SW 1271 (cell line): ENCODE measurements around the gene SDHA.
"Not testable (repeated sequence)": the region's sequence is repeated elsewhere in the genome, so short reads cannot be mapped to it uniquely, and the experiment has no call there.

Experiments
- DNase-seq, 2 experiments: peaks; one replicate each; lab custom pipeline; 2025; lab: John Stamatoyannopoulos, UW

SDHA gene

GRCh38 chr5:222951-223715 is 5.0 kb downstream of the SDHA start:
- DNase-seq: peak in 1 of 2 experiments; percentile 4

GRCh38 chr5:223791-224190 is 5.7 kb downstream of the SDHA start:
- DNase-seq: no peak

- no peak for DNase-seq
Measured at GRCh38 chr5:225334-225733, 7.2 kb downstream of the SDHA start.

GRCh38 chr5:227375-227774 is 9.3 kb downstream of the SDHA start:
- DNase-seq: not testable (repeated sequence)

DNA sequence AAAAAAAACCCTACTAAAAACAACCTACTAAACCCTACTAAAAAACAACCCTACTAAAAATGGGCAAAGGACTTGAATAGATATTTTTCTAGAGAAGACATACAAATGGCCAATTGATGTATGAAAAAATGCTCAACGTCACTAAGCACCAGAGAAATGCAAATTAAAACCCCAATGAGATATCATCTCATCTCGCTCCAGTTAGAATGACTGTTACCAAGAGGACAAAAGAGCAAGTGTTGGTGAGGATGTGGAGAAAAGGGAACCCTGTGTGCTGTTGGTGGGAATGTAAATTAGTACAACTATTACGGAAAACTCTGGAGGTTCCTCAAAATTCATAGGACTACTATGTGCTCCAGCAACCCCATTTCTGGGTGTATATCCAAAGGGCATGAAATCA is 10.8 kb downstream of the SDHA start:
- no peak for DNase-seq

- no peak for DNase-seq
Measured at GRCh38 chr5:230711-231110, 12.6 kb downstream of the SDHA start.

DNA sequence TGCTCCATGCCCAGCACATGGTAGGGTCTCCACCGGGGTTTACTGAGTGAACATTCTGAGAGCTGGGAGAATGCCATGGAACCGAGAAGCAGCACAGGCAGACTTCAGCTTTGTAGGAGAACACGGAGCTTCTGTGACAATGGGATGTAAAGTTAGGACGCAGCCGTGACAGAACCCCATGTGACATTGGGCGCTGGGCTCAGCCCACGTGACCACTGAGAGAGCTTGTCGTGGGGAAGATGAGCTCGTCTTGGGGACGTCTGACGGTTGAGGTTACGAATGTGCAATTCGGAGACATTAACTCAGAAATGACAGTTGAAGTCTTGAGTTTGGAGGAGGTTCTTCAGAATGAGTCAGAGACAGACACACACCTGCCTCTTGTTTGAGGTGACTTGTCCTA is 13.5 kb downstream of the SDHA start:
- no peak for DNase-seq

GRCh38 chr5:233426-233825 is 15.3 kb downstream of the SDHA start:
- DNase-seq: not testable (repeated sequence)

- DNase-seq: no peak
Measured at GRCh38 chr5:234450-234849, 16.3 kb downstream of the SDHA start.

- not testable (repeated sequence) for DNase-seq
Measured at GRCh38 chr5:235527-235926, 17.4 kb downstream of the SDHA start.

- DNase-seq: not testable (repeated sequence)
Measured at GRCh38 chr5:237931-238330, 19.8 kb downstream of the SDHA start.

GRCh38 chr5:240550-240949 is 22.4 kb downstream of the SDHA start:
- not testable (repeated sequence) for DNase-seq

DNA sequence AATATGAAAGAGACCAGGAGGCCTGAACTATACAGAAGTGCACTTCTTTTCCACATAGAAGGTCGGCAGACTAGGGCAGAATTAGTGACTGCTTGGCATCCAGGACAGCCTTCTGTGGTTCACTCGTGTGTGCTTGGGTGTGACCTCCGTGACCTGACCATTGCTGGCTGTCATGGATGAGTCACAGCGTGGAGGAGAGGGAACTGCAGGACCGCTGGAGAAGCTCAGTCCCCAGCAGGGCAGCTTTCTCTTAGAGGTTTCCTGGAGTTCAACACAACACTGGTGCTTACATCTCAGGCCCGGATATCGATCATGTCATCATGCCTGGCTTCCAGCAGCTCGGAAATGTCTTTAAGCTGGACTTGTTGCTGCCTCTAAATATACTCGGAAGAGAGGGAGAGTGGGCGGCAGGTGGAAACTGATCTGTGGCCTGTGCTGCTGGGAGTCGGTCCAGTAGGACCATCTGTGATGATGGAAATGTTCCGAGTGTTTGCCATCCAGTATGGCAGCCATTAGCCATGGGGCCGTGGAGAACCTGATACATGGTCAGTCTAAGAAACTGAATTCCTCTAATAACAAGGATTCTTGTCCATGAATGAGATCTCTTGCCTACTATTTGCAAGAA is 23.0 kb downstream of the SDHA start:
- not testable (repeated sequence) for DNase-seq

- not testable (repeated sequence) for DNase-seq
Measured at GRCh38 chr5:243683-244367, 25.7 kb downstream of the SDHA start.

DNA sequence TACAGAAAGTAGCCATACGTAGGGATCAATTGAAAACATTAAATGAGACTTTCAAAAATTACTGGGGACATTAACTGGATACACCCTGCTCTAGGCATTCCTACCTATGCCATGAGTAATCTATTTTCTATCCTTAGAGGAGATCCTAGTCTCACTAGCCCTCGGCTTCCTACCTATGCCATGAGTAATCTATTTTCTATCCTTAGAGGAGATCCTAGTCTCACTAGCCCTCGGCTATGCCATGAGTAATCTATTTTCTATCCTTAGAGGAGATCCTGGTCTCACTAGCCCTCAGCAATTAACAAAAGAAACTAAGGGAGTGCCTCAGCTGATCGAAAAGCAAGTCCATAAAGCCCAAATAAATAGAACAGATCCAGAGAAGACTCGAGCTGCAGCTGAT is 27.6 kb downstream of the SDHA start:
- DNase-seq: not testable (repeated sequence)

DNA sequence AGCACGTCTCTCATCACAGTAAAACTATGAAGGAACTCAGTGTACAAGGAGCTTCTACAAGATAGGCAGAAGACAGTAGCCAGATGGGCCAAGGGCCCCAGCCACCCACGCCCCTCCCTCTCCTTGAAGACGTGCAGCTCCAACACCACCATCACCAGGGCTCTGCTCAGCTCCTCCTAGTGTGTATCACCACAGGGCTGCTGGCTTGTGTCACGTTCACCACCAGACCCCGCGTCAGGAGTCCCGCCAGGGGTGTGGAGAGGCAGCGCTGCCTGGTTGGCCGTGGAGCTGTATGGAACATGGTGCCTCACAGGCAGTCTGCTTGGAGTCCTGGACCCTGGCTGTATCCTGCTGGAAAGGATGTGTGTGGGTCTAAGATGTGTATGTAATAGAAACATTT is 32.3 kb downstream of the SDHA start:
- not testable (repeated sequence) for DNase-seq

GRCh38 chr5:251016-251415 is 32.9 kb downstream of the SDHA start:
- not testable (repeated sequence) for DNase-seq

- not testable (repeated sequence) for DNase-seq
Measured at GRCh38 chr5:251538-251937, 33.4 kb downstream of the SDHA start.

DNA sequence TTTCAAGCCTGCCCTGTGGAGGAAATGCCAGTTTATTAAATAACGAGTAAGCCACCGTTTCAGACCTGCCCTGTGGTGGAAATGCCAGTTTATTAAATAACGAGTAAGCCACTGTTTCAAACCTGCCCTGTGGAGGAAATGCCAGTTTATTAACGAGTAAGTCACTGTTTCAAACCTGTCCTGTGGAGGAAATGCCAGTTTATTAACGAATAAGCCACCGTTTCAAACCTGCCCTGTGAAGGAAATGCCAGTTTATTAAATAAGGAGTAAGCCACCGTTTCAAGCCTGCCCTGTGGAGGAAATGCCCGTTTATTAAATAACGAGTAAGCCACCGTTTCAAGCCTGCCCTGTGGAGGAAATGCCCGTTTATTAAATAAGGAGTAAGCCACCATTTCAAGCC is 33.9 kb downstream of the SDHA start:
- DNase-seq: not testable (repeated sequence)

- DNase-seq: no peak
Measured at GRCh38 chr5:252546-252945, 34.4 kb downstream of the SDHA start.

DNA sequence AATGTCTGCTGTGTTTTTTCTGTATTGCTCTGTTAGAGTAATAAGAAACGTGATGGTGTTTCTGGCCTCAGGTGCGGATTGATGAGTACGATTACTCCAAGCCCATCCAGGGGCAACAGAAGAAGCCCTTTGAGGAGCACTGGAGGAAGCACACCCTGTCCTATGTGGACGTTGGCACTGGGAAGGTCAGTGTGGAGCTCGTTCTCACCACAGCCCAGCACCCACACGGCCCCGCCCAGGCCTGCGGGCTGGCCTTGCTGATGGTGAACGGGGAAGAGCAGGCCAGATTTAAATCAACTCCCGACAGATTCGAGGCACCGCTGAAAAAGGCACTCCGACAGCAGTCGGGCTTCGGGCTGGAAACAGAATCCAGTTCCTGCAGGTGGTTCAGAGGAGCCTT is 36.2 kb downstream of the SDHA start:
- DNase-seq: not testable (repeated sequence)

GRCh38 chr5:255116-255515 is 37.0 kb downstream of the SDHA start:
- DNase-seq: not testable (repeated sequence)

GRCh38 chr5:256347-256746 is 38.2 kb downstream of the SDHA start:
- DNase-seq: not testable (repeated sequence)
